ENCODE results near the gene CACHD1.
A peak's percentile ranks its signal among the peaks of the same experiment; 100 is the strongest.

The CACHD1 gene

GRCh38 chr1:64581843-64582185, 111.9 kb downstream of the CACHD1 start:
- no peak for DNase-seq
- Histone ChIP-seq H3K36me3 (no peaks in the 10 kb centered on the region), H3K27ac (no peak overlapping the region), H3K27me3 (ENCODE audit: insufficient read depth, low read depth, severe bottlenecking) (no peaks in the 10 kb centered on the region), H3K9me3 (ENCODE audit: severe bottlenecking) (no peaks in the 10 kb centered on the region), H3K4me3 (ENCODE audit: low read depth, low read length) (no peak overlapping the region)
- no peak for TF ChIP-seq CTCF (IDR thresholded peaks at IDR 0.05; ENCODE audit: low read depth, low read length)

GRCh38 chr1:64584479-64584878, 114.5 kb downstream of the CACHD1 start:
- Histone ChIP-seq H3K9me3 (ENCODE audit: severe bottlenecking) (no peaks in the 10 kb centered on the region), H3K27me3 (ENCODE audit: insufficient read depth, low read depth, severe bottlenecking) (no peaks in the 10 kb centered on the region), H3K36me3 (no peaks in the 10 kb centered on the region), H3K27ac (no peak overlapping the region), H3K4me3 (ENCODE audit: low read depth, low read length) (no peak overlapping the region)
- no peak for DNase-seq
- TF ChIP-seq CTCF (IDR thresholded peaks at IDR 0.05; ENCODE audit: low read depth, low read length), result peak; percentile 20; the same call in 1 of the 2 replicates

GRCh38 chr1:64588876-64589275, 118.9 kb downstream of the CACHD1 start:
- no peak overlapping the region for H3K27ac ChIP-seq
- DNase-seq, result no peak
- no peaks in the 10 kb centered on the region for H3K9me3 ChIP-seq (ENCODE audit: severe bottlenecking)
- TF ChIP-seq CTCF (IDR thresholded peaks at IDR 0.05; ENCODE audit: low read depth, low read length), result no peak
- no peaks in the 10 kb centered on the region for H3K36me3 ChIP-seq
- H3K4me3 ChIP-seq (ENCODE audit: low read depth, low read length), result no peak overlapping the region
- H3K27me3 ChIP-seq (ENCODE audit: insufficient read depth, low read depth, severe bottlenecking), result no peaks in the 10 kb centered on the region

GRCh38 chr1:64590316-64590715, 120.4 kb downstream of the CACHD1 start:
- H3K27me3 ChIP-seq (ENCODE audit: insufficient read depth, low read depth, severe bottlenecking), result no peaks in the 10 kb centered on the region
- H3K27ac ChIP-seq, result no peak overlapping the region
- no peak for DNase-seq
- no peak for TF ChIP-seq CTCF (IDR thresholded peaks at IDR 0.05; ENCODE audit: low read depth, low read length)
- no peaks in the 10 kb centered on the region for H3K9me3 ChIP-seq (ENCODE audit: severe bottlenecking)
- H3K4me3 ChIP-seq (ENCODE audit: low read depth, low read length), result no peak overlapping the region
- H3K36me3 ChIP-seq, result no peaks in the 10 kb centered on the region

- Histone ChIP-seq H3K27me3 (ENCODE audit: insufficient read depth, low read depth, severe bottlenecking) (no peaks in the 10 kb centered on the region), H3K9me3 (ENCODE audit: severe bottlenecking) (no peaks in the 10 kb centered on the region), H3K27ac (no peak overlapping the region), H3K4me3 (ENCODE audit: low read depth, low read length) (no peak overlapping the region), H3K36me3 (no peaks in the 10 kb centered on the region)
- no peak for DNase-seq
- no peak for TF ChIP-seq CTCF (IDR thresholded peaks at IDR 0.05; ENCODE audit: low read depth, low read length)
Measured at GRCh38 chr1:64594446-64594845, 124.5 kb downstream of the CACHD1 start.

- H3K27me3 ChIP-seq (ENCODE audit: insufficient read depth, low read depth, severe bottlenecking), result no peaks in the 10 kb centered on the region
- no peak overlapping the region for H3K27ac ChIP-seq
- H3K9me3 ChIP-seq (ENCODE audit: severe bottlenecking), result no peaks in the 10 kb centered on the region
- DNase-seq, result no peak
- H3K36me3 ChIP-seq, result no peaks in the 10 kb centered on the region
- no peak for TF ChIP-seq CTCF (IDR thresholded peaks at IDR 0.05; ENCODE audit: low read depth, low read length)
- no peak overlapping the region for H3K4me3 ChIP-seq (ENCODE audit: low read depth, low read length)
Measured at GRCh38 chr1:64595871-64596515, 126.1 kb downstream of the CACHD1 start.
